Skeletal muscle satellite cell (primary cell): ENCODE data around the gene ELAPOR1.

Experiments used
- H3K27me3 ChIP-seq: 2 replicates; pipeline ENCODE4 v1.7.0; 2013; ENCODE audit warnings: low read length; ENCODE audit not compliant: control insufficient read depth, insufficient read depth
- H3K36me3 ChIP-seq: 2 replicates; pipeline ENCODE4 v1.7.0; 2013; ENCODE audit warnings: mild to moderate bottlenecking, control low read depth, low read length; ENCODE audit not compliant: insufficient read depth
- H3K4me1 ChIP-seq: 2 replicates; pipeline ENCODE4 v1.7.0; 2013; ENCODE audit warnings: low read length; ENCODE audit not compliant: control insufficient read depth, insufficient read depth
- H3K4me2 ChIP-seq: 2 replicates; pipeline ENCODE4 v1.7.0; 2013; ENCODE audit warnings: mild to moderate bottlenecking, low read length
- H3K4me3 ChIP-seq: 2 replicates; pipeline ENCODE4 v1.7.0; 2013; ENCODE audit warnings: low read length
- H3K9ac ChIP-seq: 2 replicates; pipeline ENCODE4 v1.7.0; 2013; ENCODE audit warnings: mild to moderate bottlenecking, low read depth, low read length, moderate library complexity
- H3K9me3 ChIP-seq: replicated peaks from 2 replicates; pipeline ENCODE4 v1.7.0; 2013; ENCODE audit warnings: mild to moderate bottlenecking, control low read depth, low read length

ELAPOR1 gene

DNA sequence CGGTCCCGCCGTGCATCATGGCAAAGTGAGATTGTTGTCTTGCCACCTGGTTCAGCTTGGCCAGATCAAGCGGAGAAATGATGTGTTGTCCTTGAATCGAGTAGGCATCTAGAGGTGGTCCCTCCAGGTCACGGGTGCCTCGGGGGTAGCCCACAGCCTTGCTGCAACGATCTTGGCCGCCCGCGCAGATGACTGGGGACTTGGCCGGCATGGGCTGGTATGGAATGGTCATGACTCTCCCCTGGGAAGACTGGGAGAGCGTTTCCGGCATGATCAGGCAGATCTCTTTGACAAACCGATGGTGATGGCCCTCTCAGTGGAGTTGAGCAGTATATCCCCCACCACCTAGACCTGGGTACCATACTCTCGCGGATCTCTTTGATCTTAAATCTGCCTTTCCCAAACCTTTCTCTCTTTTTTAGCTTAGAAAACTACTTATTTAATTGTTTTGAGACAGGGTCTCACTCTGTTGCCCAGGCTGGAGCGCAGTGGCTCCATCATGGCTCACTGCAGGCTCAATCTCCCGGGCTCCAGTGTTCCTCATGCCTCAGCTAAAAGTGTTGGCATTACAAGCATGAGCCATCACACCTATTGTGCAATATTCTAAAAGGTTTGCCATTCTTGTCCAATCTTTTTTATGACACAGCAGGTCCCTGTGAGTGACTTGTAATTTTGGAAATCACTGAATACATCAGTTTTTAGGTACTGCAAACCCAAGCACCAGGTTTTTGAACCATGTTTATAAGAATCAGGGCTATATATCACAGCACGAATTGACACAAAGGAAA is 9.4 kb upstream of the ELAPOR1 start:
- H3K4me2 ChIP-seq = no peak overlapping the region
- H3K4me3 ChIP-seq = no peak overlapping the region
- peaks cover 3% of the 10 kb centered on the region for H3K36me3 ChIP-seq
- peaks cover 3% of the 10 kb centered on the region for H3K4me1 ChIP-seq
- no peaks in the 10 kb centered on the region for H3K9me3 ChIP-seq
- peaks cover 4% of the 10 kb centered on the region for H3K27me3 ChIP-seq
- H3K9ac ChIP-seq = no peak overlapping the region

DNA sequence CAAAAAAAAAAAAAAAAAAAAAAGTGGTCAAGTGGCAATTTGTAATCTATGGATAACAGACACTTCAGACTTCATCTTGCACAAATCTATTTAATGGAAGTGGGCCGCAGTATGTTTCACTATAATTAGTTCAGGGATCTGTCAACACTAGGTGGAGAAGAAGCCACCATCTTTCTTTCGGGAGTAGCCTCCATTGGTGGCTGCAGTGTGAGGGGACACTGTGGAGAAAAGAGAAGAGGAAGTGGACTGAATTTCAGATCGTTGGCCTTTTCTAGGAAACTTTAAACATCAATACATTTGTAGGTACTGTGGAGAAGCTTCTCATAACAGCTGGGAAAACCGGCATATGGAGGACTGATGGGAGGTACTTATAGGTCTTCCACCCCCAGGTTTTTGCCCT is 8.0 kb upstream of the ELAPOR1 start:
- H3K4me2 ChIP-seq = no peak overlapping the region

DNA sequence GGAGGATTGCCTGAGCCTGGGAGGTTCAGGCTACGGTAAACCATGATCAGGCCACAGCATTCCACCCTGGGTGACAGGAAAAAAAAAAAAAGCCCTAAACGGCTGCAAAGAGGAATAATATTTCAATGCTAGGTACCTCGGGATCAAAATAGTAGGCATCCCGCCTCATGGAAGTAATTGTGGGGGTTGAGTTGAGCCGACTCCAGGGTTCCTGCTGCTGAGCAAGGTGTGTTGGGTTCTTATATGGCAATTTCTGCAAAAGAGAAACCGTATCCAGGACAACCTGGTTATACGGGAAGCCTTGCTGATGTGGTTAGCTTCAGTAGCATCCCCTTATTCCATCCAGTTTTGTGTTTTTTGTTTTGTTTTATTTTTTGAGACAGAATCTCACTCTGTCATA is 6.1 kb upstream of the ELAPOR1 start:
- Histone ChIP-seq H3K9ac (no peak overlapping the region), H3K9me3 (no peaks in the 10 kb centered on the region), H3K4me3 (no peak overlapping the region), H3K36me3 (no peaks in the 10 kb centered on the region), H3K4me1 (peaks cover 5% of the 10 kb centered on the region), H3K27me3 (peaks cover 13% of the 10 kb centered on the region), H3K4me2 (no peak overlapping the region)

More for the DNA sequence above, 8.0 kb upstream of the ELAPOR1 start:
- no peak overlapping the region for H3K9ac ChIP-seq
- H3K9me3 ChIP-seq = no peaks in the 10 kb centered on the region
- H3K36me3 ChIP-seq = no peaks in the 10 kb centered on the region
- H3K27me3 ChIP-seq = peaks cover 12% of the 10 kb centered on the region
- H3K4me1 ChIP-seq = peaks cover 3% of the 10 kb centered on the region
- no peak overlapping the region for H3K4me3 ChIP-seq

DNA sequence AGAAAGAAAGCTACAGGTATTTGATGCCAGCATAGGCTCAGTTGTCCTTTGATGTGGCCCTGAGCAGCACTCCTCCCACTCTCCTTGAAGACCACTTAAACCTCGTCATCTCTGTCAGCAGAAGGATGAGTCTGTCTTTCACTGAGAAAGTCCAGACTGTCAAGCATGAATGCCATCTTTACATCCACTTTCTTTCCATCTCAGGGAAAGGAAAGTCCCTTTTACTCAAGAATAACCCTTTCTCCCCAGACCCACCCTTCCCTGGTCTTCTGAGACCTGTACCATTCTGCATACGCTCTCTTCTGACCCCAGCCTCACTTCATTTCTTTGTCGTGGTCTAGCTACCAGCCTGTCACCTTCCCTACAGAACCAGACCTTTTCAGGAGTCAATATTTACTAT is 4.0 kb upstream of the ELAPOR1 start:
- no peak overlapping the region for H3K4me2 ChIP-seq
- peaks cover 34% of the 10 kb centered on the region for H3K27me3 ChIP-seq
- no peaks in the 10 kb centered on the region for H3K36me3 ChIP-seq
- no peak overlapping the region for H3K4me3 ChIP-seq
- H3K4me1 ChIP-seq = peaks cover 21% of the 10 kb centered on the region
- no peak overlapping the region for H3K9ac ChIP-seq
- H3K9me3 ChIP-seq = no peaks in the 10 kb centered on the region

DNA sequence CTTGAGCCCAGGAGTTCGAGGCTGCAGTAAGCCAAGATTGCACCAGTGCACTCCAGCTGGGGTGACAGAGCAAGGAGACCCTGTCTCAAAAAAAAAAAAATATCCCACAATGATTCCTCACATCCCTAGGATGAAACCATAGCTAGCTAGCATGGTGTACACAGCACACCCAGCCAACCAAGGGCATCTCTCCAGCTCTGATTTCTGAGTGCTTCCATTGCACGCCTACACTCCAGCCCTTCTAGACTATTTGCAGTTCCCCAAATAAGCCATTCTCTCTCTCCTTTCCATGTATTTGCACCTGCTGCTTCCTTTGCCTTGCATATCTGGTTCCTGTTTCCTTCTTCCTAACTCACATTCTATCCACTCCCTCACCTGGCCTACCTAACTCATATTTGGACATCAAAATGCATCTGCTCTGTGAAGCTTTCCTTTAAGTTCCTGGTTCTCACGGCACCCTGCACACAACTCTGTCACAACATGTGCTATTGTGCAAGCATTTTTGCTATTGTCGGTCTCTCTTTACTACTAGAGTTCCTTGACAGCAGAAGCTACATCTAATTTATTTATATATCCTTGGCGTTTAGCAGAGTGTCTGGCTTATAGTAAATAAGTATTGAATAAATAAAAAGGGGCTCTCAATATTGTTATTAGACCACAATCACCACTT is 2.4 kb upstream of the ELAPOR1 start:
- Histone ChIP-seq H3K4me2 (no peak overlapping the region), H3K9me3 (no peaks in the 10 kb centered on the region), H3K4me3 (no peak overlapping the region), H3K27me3 (peaks cover 47% of the 10 kb centered on the region), H3K36me3 (no peaks in the 10 kb centered on the region), H3K4me1 (peaks cover 21% of the 10 kb centered on the region), H3K9ac (no peak overlapping the region)

DNA sequence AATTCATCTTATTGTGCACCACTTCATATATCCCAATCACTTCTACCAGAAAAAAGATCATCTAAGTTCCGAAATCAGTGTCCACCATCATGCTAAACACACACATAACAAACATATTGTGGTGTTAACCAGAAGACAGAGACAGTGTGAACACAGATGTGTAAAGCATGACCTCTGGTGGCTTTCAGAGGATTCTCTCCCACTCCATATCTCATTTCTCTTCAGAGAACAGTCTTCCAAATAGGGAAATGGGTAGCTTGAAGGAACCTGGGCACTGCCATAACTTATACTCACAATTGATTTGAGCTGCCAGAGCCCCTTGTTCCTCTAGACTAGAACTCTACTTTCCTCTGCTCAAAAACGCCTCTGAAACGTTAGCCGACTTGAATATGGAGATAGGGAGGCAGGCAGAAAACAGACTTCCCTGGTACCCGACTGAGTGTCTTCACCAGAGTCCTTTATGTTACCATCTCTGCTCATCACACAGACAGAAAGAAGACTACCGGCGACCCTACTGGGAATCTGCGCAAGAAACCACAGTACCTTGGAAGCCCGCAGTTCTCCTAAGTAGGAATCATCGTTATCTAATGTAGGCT is 1.8 kb upstream of the ELAPOR1 start:
- H3K4me2 ChIP-seq = peak overlapping the region; percentile 76
- peaks cover 47% of the 10 kb centered on the region for H3K27me3 ChIP-seq
- H3K9me3 ChIP-seq = no peaks in the 10 kb centered on the region
- H3K36me3 ChIP-seq = no peaks in the 10 kb centered on the region
- H3K9ac ChIP-seq = peak overlapping the region; percentile 16
- H3K4me3 ChIP-seq = peak overlapping the region; percentile 46
- H3K4me1 ChIP-seq = peaks cover 21% of the 10 kb centered on the region

DNA sequence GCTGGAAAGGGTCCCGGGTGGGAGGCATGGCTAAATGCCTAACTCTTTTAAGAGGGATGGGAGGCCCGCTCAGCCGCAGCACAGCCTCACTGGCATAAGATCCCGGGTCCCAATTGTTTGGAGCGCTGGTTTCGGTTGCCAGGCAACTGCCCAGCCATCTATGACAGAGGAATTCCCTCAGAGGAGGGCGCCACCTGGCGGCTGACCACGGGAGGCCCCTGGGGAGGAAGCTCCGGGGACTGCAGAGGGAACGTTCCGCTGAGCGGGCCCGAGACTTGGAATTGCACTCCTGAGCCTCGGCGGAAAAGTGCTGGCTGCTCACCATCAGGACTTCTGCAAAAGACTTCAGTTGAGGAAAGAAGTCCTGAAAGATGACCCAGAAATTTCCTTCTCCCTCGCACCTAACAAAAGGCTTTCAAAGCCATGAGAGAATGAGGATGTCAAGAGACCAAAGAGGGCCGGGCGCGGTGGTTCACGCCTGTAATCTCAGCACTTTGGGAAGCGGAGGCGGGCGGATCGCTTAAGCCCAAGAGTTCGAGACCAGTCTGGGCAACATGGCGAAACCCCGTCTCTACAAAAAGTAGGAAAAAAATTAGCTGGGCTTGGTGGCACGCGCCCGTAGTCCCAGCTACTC is 1.1 kb upstream of the ELAPOR1 start:
- H3K9me3 ChIP-seq = no peaks in the 10 kb centered on the region
- peaks cover 47% of the 10 kb centered on the region for H3K27me3 ChIP-seq
- no peaks in the 10 kb centered on the region for H3K36me3 ChIP-seq
- peak overlapping the region; percentile 76 for H3K4me2 ChIP-seq
- peak overlapping the region; percentile 16 for H3K9ac ChIP-seq
- peaks cover 21% of the 10 kb centered on the region for H3K4me1 ChIP-seq
- peak overlapping the region; percentile 46 for H3K4me3 ChIP-seq

DNA sequence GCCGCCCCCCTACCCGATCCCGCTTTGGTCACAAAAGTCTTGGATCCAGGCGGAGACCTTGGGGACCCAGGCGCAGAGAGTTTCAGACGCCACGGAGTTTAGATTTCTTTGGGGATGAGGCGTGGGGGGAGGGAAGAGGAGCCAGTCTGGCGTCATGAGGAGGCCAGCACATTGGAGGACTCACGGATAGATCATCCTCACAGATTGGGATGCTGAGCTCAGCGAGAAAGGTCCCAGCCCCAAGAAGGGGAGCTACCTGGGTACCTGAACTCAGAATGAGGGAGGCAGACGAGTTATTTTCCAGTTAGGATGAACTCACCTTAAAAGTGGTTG is 393 bp downstream of the ELAPOR1 start:
- Histone ChIP-seq H3K4me1 (peaks cover 21% of the 10 kb centered on the region), H3K9ac (no peak overlapping the region), H3K36me3 (no peaks in the 10 kb centered on the region), H3K4me2 (peak overlapping the region; percentile 76), H3K27me3 (peaks cover 49% of the 10 kb centered on the region), H3K9me3 (no peaks in the 10 kb centered on the region), H3K4me3 (no peak overlapping the region)

DNA sequence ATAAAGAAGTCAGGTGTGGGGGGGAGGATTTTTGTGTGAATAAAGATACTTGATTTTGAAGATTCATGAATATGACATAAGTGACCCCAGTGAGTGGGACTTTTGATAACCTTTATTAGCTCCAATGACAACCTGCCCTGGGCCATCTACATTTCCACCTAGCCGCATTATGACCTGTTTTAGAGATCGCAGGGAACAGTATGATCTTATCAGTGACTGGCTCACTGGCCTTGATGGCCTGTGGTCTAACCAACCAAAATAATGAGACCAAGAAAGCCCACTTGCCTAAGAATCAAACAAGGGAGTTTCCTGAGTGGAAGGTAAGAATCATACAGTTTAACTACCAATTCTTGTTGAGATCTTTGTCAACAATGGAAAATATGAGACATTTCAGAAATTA is 1.8 kb downstream of the ELAPOR1 start:
- H3K4me1 ChIP-seq = peaks cover 21% of the 10 kb centered on the region
- no peak overlapping the region for H3K9ac ChIP-seq
- no peaks in the 10 kb centered on the region for H3K9me3 ChIP-seq
- H3K36me3 ChIP-seq = no peaks in the 10 kb centered on the region
- no peak overlapping the region for H3K4me2 ChIP-seq
- H3K4me3 ChIP-seq = no peak overlapping the region
- H3K27me3 ChIP-seq = peaks cover 43% of the 10 kb centered on the region

DNA sequence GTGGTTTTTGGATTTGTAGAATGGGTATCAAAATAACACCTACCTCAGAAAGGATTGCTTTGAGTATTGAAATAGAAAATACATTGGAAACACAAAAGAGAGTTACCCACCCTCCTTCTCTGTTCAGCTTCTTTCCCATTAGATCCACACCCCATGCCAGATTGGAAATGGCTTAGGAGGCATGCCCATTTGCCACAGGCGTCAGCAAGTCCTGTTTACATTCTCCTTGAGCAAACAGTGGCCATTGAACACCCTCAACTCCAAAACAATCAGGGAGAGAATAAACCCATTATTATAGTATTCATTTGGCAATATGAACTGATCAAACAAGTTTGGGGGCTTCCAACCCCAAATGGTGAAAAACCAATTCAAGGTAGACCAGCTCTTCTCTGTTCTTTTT is 2.4 kb downstream of the ELAPOR1 start:
- no peak overlapping the region for H3K4me3 ChIP-seq
- H3K36me3 ChIP-seq = no peaks in the 10 kb centered on the region
- H3K4me2 ChIP-seq = no peak overlapping the region
- peaks cover 41% of the 10 kb centered on the region for H3K27me3 ChIP-seq
- no peaks in the 10 kb centered on the region for H3K9me3 ChIP-seq
- peaks cover 21% of the 10 kb centered on the region for H3K4me1 ChIP-seq
- no peak overlapping the region for H3K9ac ChIP-seq

DNA sequence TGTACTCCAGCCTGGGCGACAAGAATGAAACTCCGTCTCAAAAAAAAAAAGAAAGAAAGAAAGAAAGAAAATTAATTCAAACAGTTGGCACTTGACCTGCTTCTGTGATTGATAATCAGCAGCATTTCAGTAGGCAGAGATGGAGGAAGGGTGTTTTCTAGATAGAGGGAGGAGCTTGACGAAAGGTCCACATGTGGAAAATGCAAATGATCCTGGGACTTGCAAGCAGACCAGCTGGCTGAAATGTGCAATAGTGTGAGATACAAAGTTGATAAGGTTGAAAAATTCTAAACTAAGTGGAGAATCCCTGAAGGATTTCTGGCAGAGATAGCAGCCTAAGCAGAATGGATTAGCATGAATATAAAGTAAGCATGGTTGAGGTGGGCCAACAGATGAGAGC is 4.2 kb downstream of the ELAPOR1 start:
- no peaks in the 10 kb centered on the region for H3K9me3 ChIP-seq
- H3K9ac ChIP-seq = no peak overlapping the region
- H3K27me3 ChIP-seq = peaks cover 40% of the 10 kb centered on the region
- peaks cover 12% of the 10 kb centered on the region for H3K4me1 ChIP-seq
- no peaks in the 10 kb centered on the region for H3K36me3 ChIP-seq
- H3K4me3 ChIP-seq = no peak overlapping the region
- H3K4me2 ChIP-seq = no peak overlapping the region
